DLD1 (cell line): ENCODE data around the gene LRIF1.
"Not testable (repeated sequence)": the region's sequence is repeated elsewhere in the genome, so short reads cannot be mapped to it uniquely, and the experiment has no call there.

Experiments
- in situ Hi-C: cut with HindIII; loops from 2 replicates; pipeline ENCODE4 v1.10.0; 2017; ENCODE audit warnings: low sequenced_read_pairs

The LRIF1 gene, protein sequence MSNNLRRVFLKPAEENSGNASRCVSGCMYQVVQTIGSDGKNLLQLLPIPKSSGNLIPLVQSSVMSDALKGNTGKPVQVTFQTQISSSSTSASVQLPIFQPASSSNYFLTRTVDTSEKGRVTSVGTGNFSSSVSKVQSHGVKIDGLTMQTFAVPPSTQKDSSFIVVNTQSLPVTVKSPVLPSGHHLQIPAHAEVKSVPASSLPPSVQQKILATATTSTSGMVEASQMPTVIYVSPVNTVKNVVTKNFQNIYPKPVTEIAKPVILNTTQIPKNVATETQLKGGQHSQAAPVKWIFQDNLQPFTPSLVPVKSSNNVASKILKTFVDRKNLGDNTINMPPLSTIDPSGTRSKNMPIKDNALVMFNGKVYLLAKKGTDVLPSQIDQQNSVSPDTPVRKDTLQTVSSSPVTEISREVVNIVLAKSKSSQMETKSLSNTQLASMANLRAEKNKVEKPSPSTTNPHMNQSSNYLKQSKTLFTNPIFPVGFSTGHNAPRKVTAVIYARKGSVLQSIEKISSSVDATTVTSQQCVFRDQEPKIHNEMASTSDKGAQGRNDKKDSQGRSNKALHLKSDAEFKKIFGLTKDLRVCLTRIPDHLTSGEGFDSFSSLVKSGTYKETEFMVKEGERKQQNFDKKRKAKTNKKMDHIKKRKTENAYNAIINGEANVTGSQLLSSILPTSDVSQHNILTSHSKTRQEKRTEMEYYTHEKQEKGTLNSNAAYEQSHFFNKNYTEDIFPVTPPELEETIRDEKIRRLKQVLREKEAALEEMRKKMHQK

GRCh38 chr1:110963691-110964454, at the start of gene LRIF1:
LRIF1 (minus strand) TSS chr1:110963922; CDS start chr1:110963688, 234 bp downstream.
- in situ Hi-C loops = no loop called here

GRCh38 chr1:111008031-111008430, 44.3 kb upstream of the LRIF1 start:
- in situ Hi-C loops = no loop called here

- in situ Hi-C loops = no loop called here
Observed at GRCh38 chr1:111006556-111006955, 42.8 kb upstream of the LRIF1 start.

GRCh38 chr1:110999607-111000006, 35.9 kb upstream of the LRIF1 start:
- in situ Hi-C loops = not testable (repeated sequence)

DNA sequence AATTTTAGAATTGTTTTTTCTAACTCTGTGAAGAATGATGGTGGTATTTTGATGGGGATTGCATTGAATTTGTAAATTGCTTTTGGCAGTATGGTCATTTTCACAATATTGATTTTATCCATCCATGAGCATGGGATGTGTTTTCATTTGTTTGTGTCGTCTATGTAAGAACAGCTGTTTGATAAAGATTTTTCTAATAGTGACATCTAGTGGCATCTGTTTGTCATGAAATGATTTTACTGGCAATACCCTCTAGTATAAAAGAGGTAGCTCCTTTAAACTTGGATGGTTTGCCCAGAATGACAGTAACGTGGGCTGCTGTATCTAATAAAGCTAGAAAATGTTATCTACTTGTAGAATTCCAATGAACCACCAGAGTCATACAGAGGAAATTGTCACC, 28.6 kb upstream of the LRIF1 start:
- in situ Hi-C loops = not testable (repeated sequence)

GRCh38 chr1:110991295-110991694, 27.6 kb upstream of the LRIF1 start:
- in situ Hi-C loops = not testable (repeated sequence)

- in situ Hi-C loops = no loop called here
Observed at GRCh38 chr1:110990541-110990940, 26.8 kb upstream of the LRIF1 start.

DNA sequence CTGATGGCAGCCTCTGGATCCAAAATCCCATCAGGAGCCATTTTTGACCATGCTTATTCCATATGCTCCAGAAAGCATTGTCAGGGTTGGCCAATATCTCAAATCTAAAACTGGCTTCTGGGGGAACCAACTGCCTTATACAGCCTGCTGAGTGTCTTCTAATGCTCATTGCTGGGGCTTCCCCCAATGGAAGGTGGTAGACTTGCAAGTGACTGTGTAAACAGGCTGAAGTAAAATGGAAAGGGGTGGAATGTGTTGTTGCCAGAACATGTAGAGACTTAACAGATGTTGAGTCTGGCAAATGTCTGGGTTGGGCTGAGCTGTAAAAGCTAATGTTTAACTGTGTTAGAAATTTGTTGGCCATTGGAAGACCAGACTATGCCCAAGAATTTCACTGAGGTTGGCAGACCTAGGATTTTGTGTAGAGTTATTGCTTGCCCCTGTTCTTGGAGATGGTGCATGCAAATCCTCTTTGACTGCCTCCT, 22.7 kb upstream of the LRIF1 start:
- in situ Hi-C loops = no loop called here

DNA sequence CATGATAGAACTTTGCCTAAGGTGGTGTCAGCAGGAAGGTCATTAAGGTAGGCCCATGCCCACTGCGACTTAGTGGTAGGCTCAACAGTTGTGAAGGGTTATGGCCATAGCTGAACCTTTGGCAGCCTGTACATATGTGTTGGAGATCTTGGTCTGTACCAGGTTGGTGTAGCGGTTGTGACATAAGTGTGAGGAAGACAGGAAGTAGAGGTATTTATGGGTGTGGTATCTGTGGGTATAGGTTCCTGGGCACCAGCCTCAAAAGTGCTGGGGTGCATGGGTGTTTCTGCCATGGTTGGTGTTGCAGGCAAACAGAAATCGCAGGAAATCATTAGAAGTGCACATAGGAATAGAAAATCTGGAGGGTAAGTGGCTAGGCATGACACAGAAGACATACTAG, 18.6 kb upstream of the LRIF1 start:
- in situ Hi-C loops = no loop called here

DNA sequence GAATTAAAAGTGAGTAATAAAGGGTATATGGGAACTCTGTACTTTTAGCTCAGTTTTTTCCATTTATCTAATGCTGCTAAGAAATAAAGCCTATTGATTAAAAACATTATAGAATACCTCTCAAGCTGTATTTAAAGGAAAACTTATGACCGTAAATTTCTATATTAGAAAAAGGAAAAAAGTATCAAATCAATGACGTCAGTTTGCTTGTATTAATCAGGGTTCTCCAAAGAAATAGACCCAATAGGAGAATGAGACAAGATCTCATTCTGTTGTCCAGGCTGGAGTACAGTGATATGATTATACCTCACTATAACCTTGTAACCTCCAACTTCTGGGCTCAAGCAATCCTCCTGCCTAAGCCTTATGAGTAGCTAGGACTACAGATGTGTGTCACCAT, 15.4 kb upstream of the LRIF1 start:
- in situ Hi-C loops = no loop called here

- in situ Hi-C loops = no loop called here
Observed at GRCh38 chr1:110976089-110976488, 12.4 kb upstream of the LRIF1 start.

DNA sequence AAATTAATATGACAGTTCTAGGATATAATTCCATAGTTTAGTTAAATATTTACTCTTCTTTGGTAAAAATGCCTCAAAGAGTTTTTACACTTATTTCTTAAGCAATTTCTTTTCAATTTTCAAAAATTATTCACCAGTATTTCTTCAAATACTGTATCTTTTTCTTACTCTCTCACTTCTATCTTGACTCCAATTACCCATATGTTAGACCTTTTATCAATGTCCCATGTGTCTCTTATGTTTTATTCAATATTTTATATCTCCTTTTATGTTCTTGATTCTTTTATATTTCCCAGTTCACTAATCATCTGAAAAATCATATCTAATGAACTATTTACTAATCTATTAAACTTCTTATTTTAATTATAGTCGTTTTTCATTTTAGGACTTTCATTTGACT, 11.5 kb upstream of the LRIF1 start:
- in situ Hi-C loops = no loop called here

DNA sequence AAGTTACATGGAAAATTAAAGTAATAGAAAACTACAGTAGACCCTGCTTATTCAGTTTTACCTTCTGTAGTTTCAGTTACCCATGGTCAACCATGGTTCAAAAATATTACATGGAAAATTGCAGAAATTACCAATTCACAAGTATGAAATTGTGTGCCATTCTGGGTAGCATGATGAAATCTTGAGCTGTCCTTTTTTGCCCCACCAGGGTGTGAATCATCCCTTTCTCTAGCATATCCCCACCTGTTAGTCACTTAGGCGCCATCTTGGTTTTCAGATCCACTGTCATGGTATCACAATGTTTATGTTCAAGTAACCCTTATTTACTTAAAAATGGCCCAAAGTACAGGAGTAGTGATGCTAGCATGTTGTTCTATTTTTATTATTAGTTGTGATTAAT, 3.5 kb upstream of the LRIF1 start:
- in situ Hi-C loops = no loop called here

DNA sequence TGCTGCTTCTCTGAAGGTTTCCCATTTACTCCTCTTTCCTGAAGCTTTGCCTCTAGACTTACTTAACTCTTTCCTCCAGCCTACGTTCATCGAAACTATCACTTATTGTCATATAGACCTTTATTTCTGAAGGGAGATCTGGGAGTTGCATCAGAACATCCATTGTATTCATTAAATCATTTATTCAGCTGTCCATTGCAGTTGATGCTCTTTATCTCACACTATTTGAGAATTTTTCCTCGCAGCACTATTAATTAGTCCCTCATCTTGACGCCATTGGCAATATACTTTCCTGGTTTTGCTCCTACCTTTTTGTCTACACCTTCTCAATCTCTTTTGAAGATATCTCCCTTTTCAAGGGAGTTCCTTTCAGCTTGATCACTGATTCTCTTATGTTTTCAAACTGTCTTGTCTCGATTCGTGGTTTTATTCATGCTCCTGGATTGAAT, 757 bp upstream of the LRIF1 start:
- in situ Hi-C loops = no loop called here

- in situ Hi-C loops = no loop called here
Observed at GRCh38 chr1:110962892-110963690, 631 bp downstream of the LRIF1 start.

DNA sequence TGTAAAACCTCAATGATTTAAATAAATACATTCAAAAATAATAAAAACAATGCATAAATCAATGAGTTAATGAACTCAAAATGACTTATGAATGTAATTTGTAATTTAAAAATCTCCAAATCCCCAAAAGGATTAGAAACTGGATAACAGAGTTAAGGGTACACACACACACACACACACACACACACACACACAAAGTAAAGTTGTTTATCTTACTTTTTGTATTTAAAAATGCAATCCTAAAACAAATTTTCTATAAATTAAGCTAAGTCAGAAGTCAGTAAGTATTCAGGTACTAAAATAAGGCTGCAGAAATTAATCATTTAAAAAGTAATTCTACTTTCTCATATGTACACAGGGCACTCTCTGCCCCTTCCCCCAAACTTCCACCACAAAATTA, 1.8 kb downstream of the LRIF1 start:
- in situ Hi-C loops = no loop called here

DNA sequence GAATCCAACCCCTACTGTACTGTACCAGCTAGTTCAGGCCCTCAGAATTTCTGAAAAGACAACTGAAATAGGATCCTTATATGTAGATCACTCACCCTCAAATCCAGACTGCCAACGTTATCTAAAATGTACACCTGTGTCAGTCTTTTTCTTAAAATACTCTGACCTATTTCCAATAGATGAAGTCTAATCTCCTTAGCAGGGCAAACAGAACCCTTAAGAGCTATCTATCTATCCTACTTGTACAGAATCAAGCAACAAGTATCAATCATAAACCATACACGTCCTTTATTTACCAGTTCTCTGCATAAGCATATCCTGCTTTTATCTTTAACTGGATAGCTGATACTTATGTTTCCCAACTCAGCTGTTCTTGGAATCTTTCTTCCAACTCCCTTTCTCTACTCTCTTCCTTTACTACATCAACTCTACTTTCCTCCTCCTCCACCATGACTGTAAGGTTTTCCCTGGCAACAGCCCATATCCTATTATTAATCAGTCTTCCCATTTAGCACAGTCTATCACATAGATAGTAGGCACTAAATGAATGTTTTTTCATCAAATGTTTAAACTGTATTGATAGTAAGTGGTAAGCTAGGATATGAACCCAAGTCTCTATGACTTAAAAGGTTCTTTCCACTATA, 2.8 kb downstream of the LRIF1 start:
- in situ Hi-C loops = no loop called here

DNA sequence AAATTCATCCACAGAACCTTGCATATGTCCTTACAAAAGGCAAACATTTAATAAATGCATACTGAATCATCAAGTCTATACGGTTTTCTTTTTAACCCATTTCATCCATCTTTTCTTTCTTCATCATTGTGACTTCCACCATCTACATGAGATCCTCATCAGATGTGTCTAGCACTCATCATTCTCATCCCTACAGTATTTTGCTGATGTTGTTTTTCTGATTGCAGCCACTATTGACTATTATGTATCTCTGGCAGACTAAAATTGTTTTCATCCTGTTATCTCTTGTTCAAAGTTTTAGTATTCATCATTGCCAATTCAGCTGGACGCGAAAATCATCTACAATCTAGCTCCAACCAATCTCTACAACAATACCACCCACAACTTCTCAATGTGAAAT, 5.9 kb downstream of the LRIF1 start:
- in situ Hi-C loops = no loop called here

- in situ Hi-C loops = no loop called here
Observed at GRCh38 chr1:110956586-110956985, 7.1 kb downstream of the LRIF1 start.

- in situ Hi-C loops = no loop called here
Observed at GRCh38 chr1:110953031-110953430, 10.7 kb downstream of the LRIF1 start.
